C4-2B (cell line): ENCODE measurements around the gene IFI16.
A peak's percentile ranks its signal among the peaks of the same experiment; 100 is the strongest.

Source experiments
- H3K27ac ChIP-seq: fragments of 450-650 bp; 2 replicates; pipeline ENCODE4 v1.5.1; 2017
- CTCF ChIP-seq: fragments of 450-650 bp; conservative IDR thresholded peaks from 2 replicates; pipeline ENCODE4 v1.5.1; 2017; ENCODE audit warnings: mild to moderate bottlenecking
- ZFX ChIP-seq: fragments of 450-650 bp; IDR thresholded peaks from 2 replicates; pipeline ENCODE4 v1.6.1; 2017

The IFI16 gene

DNA sequence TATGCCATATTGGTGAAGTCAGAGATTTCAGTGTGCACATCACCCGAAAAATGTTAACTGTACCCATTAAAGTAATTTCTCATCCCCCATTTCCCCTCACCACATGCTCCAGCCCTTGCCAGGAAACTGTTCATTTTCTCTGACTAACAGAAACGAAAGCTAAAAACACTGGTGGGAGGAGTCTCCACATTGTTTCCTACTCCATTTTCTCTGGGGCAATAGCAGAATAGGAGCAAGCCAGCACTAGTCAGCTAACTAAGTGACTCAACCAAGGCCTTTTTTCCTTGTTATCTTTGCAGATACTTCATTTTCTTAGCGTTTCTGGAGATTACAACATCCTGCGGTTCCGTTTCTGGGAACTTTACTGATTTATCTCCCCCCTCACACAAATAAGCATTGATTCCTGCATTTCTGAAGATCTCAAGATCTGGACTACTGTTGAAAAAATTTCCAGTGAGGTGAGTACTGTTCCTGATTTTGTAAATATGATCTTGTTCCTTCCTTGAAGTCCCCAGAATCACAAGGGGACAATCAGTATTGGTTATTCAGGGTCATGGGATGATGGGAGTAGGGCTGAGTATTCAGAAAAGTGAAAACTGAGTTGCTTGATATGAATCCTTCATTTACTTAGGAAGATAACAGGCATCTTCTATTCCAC lies at the start of gene IFI16:
Gene IFI16, plus strand, starts transcription at position 204 of the 658 bp plus-strand sequence. CDS start 4,774 bp downstream, outside the sequence.
- no peak for TF ChIP-seq CTCF
- TF ChIP-seq ZFX: no peak
- H3K27ac ChIP-seq: no peak within 1 kb of the TSS

GRCh38 chr1:158961178-158961577 lies 48.5 kb upstream of the IFI16 start:
- TF ChIP-seq CTCF (no peak), ZFX (no peak)
- no peak overlapping the region for H3K27ac ChIP-seq

DNA sequence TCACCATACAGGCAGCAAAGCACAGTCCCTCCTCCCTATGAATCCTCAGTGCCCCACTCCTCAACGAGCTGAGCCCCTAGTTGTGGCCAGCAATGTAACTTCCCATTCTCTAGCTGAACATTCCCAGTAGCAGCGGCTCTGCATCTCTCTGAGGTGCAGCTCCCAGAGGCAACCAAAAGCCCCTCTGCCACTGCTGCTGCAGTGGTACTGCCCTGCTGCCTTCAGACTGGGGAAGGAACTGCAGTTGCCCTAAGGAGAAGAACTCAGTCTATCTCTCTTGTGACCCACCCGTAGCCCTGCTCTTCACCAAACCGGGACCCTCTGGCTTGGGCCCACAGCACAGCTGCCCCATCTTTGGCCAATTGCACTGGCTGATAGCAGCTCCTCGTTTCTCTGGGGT lies 46.7 kb upstream of the IFI16 start:
- TF ChIP-seq ZFX: no peak
- no peak for TF ChIP-seq CTCF
- H3K27ac ChIP-seq: no peak overlapping the region

DNA sequence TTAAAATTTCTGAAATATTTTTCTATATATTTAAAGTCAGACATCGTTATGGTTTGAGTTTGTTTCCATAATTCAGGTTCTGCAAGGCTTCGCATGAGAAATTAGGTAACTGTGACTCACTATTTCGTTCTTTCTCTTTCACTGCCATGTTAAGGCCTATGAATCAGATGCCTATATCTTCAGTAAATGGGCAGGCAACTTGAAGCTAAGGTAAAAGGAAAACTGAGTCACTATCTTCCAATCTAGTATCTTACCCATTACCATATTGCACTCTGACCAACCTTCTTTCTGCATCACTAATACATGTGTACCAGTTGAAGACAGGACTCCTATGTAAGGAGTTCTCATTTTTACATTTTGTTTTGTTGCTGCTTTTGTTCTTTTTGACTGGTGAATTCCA lies 40.5 kb upstream of the IFI16 start:
- H3K27ac ChIP-seq: no peak overlapping the region
- TF ChIP-seq CTCF (no peak), ZFX (no peak)

DNA sequence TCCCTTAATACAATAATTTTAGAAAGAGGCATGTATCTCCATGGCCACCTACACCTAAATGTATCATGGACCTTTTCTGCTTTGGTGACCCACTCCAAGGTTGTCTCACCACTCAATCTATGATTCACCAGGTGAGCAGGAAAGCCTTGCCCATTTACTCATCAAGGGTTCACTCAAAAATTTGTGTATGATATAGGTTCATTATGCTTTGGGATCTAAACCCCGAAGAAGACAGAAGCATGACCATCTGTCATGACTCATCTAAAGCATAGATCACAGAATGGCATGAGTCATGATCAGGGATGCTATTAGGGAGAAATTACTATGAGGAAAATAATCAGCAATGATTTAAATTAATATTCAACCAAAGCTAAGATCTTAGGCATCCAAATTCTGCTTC lies 39.9 kb upstream of the IFI16 start:
- no peak for TF ChIP-seq ZFX
- TF ChIP-seq CTCF: no peak
- no peak overlapping the region for H3K27ac ChIP-seq

GRCh38 chr1:158972841-158973240 lies 36.9 kb upstream of the IFI16 start:
- TF ChIP-seq ZFX (no peak), CTCF (peak; percentile 19)

GRCh38 chr1:158976219-158976618 lies 33.5 kb upstream of the IFI16 start:
- TF ChIP-seq ZFX (no peak), CTCF (no peak)
- no peak overlapping the region for H3K27ac ChIP-seq

More at GRCh38 chr1:158972841-158973240, 36.9 kb upstream of the IFI16 start:
- H3K27ac ChIP-seq: no peak overlapping the region
